Left renal cortex interstitium (tissue), 4 donors: ENCODE results near the gene LRTM2. TPM values are rescaled to one million over a fixed set of nuclear protein-coding genes. Genes with fewer than 3 reads are reported as not detected.

Experiments
- DNase-seq, 4 donors: peaks; one replicate each; pipeline ENCODE4 v3.0.0-alpha.2; 2013; ENCODE audit warnings: low read depth in 4 of 4, low spot score in 2 of 4, missing footprints in 1 of 4
- polyA plus RNA-seq, 4 donors: library from polyadenylated mRNA; unstranded; fragments of 120-200 nt; gene quantifications; one replicate each; pipeline ENCODE4 v1.2.1, GENCODE V29; 2013; ENCODE audit not compliant: insufficient read length in 4 of 4

Gene LRTM2
- polyA plus RNA-seq, 4 donors = 0.37 to 0.90 (median 0.57) TPM

GRCh38 chr12:1827826-1828805, 7.8 kb downstream of the LRTM2 start:
- DNase-seq = no peak

- no peak for DNase-seq
Measured at GRCh38 chr12:1828856-1829255, 8.5 kb downstream of the LRTM2 start.

DNA sequence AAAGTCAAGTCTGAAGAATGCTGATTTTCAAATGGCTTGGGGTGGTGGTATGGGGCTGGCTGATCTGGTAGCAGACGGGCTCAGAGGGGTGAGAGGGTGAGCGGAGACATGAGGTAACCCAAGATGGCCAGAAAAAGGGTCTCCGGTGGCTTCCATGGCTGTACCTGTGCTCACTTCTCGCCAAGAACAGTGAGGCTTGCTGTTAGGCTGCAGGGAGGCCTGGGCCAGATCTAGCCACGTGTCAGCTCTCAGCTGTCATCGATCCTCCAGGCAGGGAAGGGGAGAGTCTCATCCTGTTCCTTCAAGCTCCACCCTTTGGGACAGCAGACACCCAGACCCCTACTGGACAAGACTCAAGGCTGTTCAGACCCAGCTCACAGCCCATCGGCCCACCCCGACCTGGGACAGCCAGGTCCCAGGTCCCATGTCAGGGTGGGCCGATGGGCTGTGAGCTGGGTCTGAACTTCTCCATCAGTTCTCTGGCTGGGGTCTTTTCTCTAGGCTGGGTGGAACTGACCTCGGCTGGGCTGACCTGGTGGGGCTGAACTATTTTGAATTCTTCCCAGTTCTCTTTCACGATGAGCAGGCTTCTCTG, 9.0 kb downstream of the LRTM2 start:
- no peak for DNase-seq

DNA sequence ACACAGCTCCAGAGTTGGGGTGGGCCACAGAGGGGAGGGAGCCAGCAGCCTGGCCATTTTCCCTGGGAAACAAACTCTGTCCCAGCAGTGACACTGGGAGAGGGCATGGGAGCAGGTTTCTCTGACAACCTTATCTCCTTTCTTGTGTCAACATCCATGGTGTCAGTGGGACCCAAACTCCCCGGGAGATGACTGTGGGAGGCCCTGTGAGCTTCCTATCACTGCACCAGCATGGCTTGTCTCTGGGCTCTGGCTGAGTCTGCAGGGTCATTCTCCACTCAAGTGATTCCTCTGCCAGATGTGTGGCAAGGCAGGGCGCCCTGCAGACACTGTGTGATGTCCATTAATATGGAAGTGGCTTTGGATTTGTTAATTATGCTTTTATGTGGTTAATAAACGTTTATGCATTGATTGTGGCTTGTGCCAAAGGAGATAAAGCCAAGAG, 10.1 kb downstream of the LRTM2 start:
- no peak for DNase-seq

GRCh38 chr12:1830981-1831963, 10.9 kb downstream of the LRTM2 start:
- DNase-seq = peak; percentile 52 to 84 (median 75)

- DNase-seq = no peak
Measured at GRCh38 chr12:1832801-1833595, 12.6 kb downstream of the LRTM2 start.

- no peak for DNase-seq
Measured at GRCh38 chr12:1833596-1834028, 13.2 kb downstream of the LRTM2 start.

DNA sequence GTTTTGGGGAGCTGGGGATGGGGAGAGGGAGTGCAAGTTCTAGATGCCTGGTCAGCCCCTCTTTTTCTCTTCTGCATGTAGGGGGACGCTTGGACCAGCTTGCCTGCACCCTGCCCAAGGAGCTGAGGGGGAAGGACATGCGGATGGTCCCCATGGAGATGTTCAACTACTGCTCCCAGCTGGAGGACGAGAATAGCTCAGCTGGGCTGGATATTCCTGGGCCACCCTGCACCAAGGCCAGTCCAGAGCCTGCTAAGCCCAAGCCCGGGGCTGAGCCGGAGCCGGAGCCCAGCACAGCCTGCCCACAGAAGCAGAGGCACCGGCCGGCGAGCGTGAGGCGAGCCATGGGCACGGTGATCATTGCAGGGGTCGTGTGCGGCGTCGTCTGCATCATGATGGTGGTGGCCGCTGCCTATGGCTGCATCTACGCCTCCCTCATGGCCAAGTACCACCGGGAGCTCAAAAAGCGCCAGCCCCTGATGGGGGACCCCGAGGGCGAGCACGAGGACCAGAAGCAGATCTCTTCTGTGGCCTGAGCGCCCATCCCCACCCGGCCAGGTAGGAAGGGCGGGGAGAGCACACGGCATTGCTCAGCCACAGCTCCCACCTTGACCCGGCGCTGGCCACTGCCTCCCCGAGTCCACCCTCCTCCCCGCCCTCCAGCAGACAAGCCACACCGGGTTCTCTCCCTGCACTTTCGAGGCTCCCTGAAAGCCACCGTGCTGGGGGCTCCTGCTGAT, 14.0 kb downstream of the LRTM2 start:
- no peak for DNase-seq

DNA sequence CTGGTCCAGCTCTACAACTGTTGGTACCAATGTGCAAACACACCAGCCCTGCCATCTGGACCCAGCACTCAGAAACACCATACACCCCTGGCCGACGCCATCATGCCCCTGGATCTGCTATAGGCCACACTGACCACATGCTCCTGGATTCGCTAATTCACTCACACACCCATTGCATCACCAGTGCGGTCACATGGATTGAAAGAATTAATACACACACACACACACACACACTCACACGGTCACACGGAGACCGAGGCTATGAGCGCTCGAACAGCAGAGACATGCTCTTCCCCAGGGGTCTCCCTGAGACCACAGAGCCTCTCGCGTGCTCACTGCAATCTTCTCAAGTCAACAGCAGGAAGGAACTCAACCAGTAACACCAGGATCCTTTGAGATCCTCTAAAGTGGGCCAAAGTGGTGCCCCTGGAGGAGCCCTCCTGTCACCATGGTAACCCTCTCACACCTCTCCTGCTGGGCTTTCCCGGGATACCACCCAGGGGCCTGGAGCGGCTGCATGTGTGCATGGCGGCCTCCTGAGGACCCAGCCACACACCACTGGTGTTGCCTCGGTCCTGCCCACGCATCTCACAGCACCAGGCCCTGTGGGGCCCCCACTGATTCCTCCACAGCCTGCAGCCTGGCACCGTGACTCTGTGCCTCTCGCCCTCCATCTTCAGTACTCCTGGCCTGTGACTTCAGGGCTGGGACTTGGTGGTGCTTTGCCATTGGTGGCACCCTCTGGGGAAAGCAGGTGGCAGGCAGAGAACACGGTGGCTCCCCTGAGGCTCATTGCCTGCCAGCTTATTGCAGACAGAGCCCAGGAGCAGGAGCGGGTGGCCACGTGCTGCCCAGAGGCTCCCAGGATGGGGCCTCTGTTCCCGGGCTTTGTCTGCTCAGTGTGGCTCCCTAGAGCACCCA, 15.1 kb downstream of the LRTM2 start:
- DNase-seq = no peak

- no peak for DNase-seq
Measured at GRCh38 chr12:1836241-1836803, 16.0 kb downstream of the LRTM2 start.

- no peak for DNase-seq
Measured at GRCh38 chr12:1836854-1837421, 16.6 kb downstream of the LRTM2 start.

DNA sequence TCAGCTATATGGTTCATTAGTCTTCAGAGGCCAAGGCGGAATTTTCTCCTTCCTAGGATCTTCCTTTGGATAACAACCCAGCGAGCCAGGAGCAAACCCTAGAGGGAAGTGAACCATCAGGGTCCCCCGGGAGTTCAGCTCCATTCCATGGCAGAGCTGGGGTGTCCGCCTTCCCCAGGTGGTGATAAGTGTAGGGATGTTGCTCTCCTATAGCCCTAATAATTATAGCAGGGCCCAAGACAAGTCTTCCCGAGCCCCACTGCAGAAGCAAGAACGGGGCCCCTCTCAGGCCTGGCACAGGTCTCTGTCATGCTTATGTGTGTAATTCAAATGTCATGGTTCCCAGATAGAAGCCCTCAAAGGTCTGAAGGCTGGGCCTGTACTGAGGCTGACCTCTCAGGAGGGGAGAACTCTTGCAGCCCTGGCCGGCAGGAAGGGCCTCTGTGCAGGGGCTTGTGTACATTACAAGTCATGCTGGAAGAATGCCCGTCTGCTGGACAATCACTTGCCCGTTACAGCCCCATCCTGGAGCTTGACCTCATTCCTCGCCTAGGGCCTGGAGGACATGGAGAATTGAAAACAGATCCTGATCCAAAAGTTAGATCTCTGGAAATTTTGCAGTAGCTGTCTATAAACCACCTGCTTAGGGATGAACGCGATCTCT, 17.3 kb downstream of the LRTM2 start:
- DNase-seq = no peak

DNA sequence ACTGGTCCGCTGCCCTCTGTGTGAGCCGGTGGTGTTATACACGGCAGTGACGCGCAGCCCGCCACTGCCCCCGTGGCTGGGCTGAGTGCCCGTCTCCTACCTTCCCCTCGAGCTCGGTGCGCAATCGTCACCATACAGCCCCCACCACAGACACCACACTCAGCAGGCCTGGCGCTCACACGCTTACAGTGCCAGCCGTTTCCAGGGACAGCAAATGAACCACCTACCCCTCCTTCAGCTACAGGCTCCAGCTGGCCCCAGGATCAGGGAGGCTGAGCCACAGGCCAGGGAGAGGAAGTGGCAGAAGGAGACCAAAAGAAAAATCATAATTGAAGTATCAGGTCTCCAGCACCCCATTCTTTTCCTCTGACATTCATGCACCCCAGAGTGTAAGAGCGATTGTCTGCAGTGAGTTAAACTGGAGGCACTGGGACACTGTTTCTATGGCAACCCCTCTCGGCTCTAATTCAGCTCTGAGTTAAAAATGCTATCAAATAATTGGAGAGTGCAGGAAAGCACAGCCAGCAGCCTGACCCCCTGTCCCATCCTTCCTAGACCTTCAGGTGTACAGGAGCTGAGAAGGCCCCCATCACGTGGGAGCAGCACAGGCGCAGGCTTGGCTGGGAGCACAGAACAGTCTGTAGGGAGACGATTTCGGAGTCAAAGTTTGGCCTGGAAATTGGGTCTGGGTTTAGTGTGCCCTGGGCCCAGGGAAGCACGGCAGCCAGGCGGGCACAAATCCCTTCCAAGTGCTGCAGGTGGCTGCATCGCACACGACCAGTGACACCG, 18.0 kb downstream of the LRTM2 start:
- DNase-seq = no peak

DNA sequence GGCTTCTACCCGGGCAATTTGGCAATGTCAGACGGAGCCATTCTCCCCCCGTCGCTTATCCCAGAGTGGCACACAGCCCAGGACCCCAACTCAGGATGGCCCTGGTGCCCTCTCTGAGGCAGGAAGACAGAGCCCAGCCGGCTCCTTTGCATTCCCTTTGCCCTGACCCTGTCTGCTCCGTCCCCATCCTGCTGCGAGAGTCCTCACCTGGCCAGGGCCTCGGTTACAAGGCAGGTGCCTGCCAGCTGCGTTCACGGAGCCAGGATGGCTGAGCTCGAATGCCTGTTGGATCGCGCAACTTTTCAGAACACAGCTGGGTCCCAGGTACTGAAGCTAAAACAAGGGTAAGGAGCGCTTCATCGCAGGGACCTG, 18.6 kb downstream of the LRTM2 start:
- no peak for DNase-seq

- DNase-seq = no peak
Measured at GRCh38 chr12:1839464-1839863, 19.1 kb downstream of the LRTM2 start.
